Panc1 (cell line): ENCODE results near the gene NPR2. TPM values are rescaled to one million over a fixed set of nuclear protein-coding genes. Genes with fewer than 3 reads are reported as not detected.
A peak's percentile ranks its signal among the peaks of the same experiment; 100 is the strongest.

ENCODE experiments used
- ATAC-seq: fragments of 200-7000 bp; cut with Tn5 transposase; 2 replicates; pipeline ENCODE4 v1.9.1; 2020; ENCODE audit warnings: mild to moderate bottlenecking, moderate library complexity
- BruUV-seq: library from RNA; stranded (reverse); fragments of 400-500 nt; replicated peaks from 2 replicates; lab custom pipeline; 2021; lab: Mats Ljungman, UMichigan
- CTCF ChIA-PET: fragments of 300-600 bp; sonication (Branson Sonifier 250); formaldehyde crosslinking; loops from one replicate; lab custom pipeline; 2022; ENCODE audit warnings: antibody characterized with exemption; lab: Charles Lee
- POLR2A ChIA-PET: fragments of 300-600 bp; sonication (Branson Sonifier 250); formaldehyde crosslinking; loops from one replicate; lab custom pipeline; 2022; ENCODE audit warnings: antibody characterized with exemption; lab: Charles Lee
- DNase-seq: peaks from one replicate; pipeline ENCODE4 v3.0.0-alpha.2; 2010; ENCODE audit warnings: low read depth, low spot score
- H3K27ac ChIP-seq: 2 replicates; pipeline ENCODE4 v1.5.1; 2011; ENCODE audit warnings: mild to moderate bottlenecking, low read length, inconsistent platforms
- H3K27me3 ChIP-seq: fragments of 200-500 bp; sonication (Bioruptor generic); 2 replicates; pipeline ENCODE4 v1.6.0; 2014; ENCODE audit warnings: low read length, inconsistent platforms; ENCODE audit not compliant: control insufficient read depth, insufficient read depth
- H3K36me3 ChIP-seq: fragments of 200-500 bp; sonication (Bioruptor generic); 2 replicates; pipeline ENCODE4 v1.5.1; 2014; ENCODE audit warnings: inconsistent platforms, mild to moderate bottlenecking, low read length, moderate library complexity; ENCODE audit not compliant: control insufficient read depth, insufficient read depth
- H3K4me1 ChIP-seq: 2 replicates; pipeline ENCODE4 v1.5.1; 2011; ENCODE audit warnings: inconsistent platforms, mild to moderate bottlenecking, low read length, moderate library complexity; ENCODE audit not compliant: control insufficient read depth, insufficient read depth
- H3K4me3 ChIP-seq, 2 experiments: 2 replicates each; pipeline ENCODE4 v1.5.1; 2011 to 2012; ENCODE audit warnings: low read depth in 2 of 2, low read length in 2 of 2, mild to moderate bottlenecking in 2 of 2, inconsistent platforms in 1 of 2, moderate library complexity in 1 of 2
- H3K9me3 ChIP-seq: fragments of 200-500 bp; sonication (Bioruptor generic); 2 replicates; pipeline ENCODE4 v1.5.1; 2014; ENCODE audit warnings: low read depth, mild to moderate bottlenecking, inconsistent platforms, low read length, moderate library complexity; ENCODE audit not compliant: control insufficient read depth, insufficient read depth
- POLR2AphosphoS5 ChIP-seq: IDR thresholded peaks from 2 replicates; pipeline ENCODE4 v1.6.1; 2012; ENCODE audit warnings: mild to moderate bottlenecking, low read depth, low read length, moderate library complexity
- SIN3A ChIP-seq: IDR thresholded peaks from 2 replicates; pipeline ENCODE4 v1.6.1; 2012; ENCODE audit warnings: low read depth, mild to moderate bottlenecking, low read length, moderate library complexity, borderline replicate concordance; ENCODE audit not compliant: insufficient read depth
- TCF7L2 ChIP-seq: IDR thresholded peaks from 2 replicates; pipeline ENCODE4 v1.6.1; 2011; ENCODE audit warnings: mild to moderate bottlenecking, low read depth, low read length, inconsistent platforms
- in situ Hi-C: cut with HindIII; loops from 2 replicates; pipeline ENCODE4 v1.10.0; 2016; ENCODE audit warnings: low sequenced_read_pairs, low pct_unique_long_range_greater_than_20kb
- intact Hi-C: fragments of 100-400 bp; cut with micrococcal nuclease; formaldehyde crosslinking; loops from one replicate; pipeline ENCODE4 v1.10.0; 2022; ENCODE audit not compliant: unreplicated experiment
- total RNA-seq: library from RNA; stranded (reverse); gene quantifications from one replicate; pipeline ENCODE4 v1.2.1, GENCODE V29; 2021; ENCODE audit not compliant: unreplicated experiment
- TF ChIP-seq, protein P1 (sequence below), 2 experiments: IDR thresholded peaks; 2 replicates each; pipeline ENCODE4 v1.6.1; 2011 to 2012; ENCODE audit warnings: low read depth in 2 of 2, control low read depth in 1 of 2, low read length in 1 of 2, mild to moderate bottlenecking in 1 of 2, moderate library complexity in 1 of 2; ENCODE audit not compliant: insufficient read depth in 1 of 2
- TF ChIP-seq, protein P2 (sequence below): fragments of 450-650 bp; IDR thresholded peaks from 2 replicates; pipeline ENCODE4 v1.5.1; 2017; ENCODE audit warnings: mild to moderate bottlenecking

NPR2 gene
- total RNA-seq, 1 experiment from 2014 or later: 12.2 TPM

DNA sequence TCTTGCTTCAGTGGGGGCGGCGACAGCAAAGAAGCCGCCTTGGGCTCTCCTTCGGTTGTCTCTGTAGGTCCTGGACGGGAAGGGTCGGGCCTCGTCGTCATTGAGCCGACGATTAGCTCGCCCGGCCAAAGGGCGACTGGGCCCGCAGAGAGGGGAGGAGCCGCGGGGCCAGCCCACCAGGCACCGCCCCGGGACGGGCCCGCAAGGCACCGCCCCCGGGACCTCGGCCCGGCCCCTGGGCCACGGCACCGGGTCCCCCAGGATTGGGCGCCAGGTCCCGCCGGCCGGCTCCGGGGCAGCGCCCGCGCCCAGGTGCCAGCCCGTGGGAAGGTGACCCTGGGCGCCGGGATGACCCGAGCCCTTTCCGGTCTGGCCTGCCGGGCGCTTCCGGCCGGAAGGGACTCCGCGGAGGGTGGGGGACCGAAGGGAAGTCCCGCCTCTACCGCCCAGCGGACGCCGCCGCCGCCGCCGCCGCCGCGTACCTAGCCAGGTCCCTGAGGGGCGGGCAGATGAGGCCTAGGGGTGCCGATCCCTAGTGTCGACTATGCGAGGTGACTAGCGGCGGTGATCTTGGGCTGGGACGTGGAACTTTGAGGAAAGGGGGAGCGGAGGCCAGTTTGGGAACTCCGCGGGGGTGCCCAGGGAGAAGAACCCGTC, 42.4 kb upstream of the NPR2 start, which contains the start of the genes GBA2 and RGP1:
Gene GBA2, minus strand, starts transcription at position 371 of the 657 bp plus-strand sequence. CDS start 524 bp downstream, outside the sequence.
Gene RGP1, plus strand, starts transcription at position 430 of the 657 bp plus-strand sequence. CDS start 469 bp downstream, outside the sequence.
- BruUV-seq: no TSS peak
- peak within 1 kb of the TSS; percentile 95 to 96 for H3K4me3 ChIP-seq
- TF ChIP-seq, protein P1, sequence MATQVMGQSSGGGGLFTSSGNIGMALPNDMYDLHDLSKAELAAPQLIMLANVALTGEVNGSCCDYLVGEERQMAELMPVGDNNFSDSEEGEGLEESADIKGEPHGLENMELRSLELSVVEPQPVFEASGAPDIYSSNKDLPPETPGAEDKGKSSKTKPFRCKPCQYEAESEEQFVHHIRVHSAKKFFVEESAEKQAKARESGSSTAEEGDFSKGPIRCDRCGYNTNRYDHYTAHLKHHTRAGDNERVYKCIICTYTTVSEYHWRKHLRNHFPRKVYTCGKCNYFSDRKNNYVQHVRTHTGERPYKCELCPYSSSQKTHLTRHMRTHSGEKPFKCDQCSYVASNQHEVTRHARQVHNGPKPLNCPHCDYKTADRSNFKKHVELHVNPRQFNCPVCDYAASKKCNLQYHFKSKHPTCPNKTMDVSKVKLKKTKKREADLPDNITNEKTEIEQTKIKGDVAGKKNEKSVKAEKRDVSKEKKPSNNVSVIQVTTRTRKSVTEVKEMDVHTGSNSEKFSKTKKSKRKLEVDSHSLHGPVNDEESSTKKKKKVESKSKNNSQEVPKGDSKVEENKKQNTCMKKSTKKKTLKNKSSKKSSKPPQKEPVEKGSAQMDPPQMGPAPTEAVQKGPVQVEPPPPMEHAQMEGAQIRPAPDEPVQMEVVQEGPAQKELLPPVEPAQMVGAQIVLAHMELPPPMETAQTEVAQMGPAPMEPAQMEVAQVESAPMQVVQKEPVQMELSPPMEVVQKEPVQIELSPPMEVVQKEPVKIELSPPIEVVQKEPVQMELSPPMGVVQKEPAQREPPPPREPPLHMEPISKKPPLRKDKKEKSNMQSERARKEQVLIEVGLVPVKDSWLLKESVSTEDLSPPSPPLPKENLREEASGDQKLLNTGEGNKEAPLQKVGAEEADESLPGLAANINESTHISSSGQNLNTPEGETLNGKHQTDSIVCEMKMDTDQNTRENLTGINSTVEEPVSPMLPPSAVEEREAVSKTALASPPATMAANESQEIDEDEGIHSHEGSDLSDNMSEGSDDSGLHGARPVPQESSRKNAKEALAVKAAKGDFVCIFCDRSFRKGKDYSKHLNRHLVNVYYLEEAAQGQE (IDR thresholded peaks at IDR 0.05; ENCODE audit: insufficient read depth in 1 of 2, low read depth in 2 of 2, low read length in 1 of 2): no peak
- TF ChIP-seq SIN3A (peak; percentile 95; the same call in 1 of the 2 replicates), POLR2AphosphoS5 (peak; percentile 86)
- TF ChIP-seq, protein P2, sequence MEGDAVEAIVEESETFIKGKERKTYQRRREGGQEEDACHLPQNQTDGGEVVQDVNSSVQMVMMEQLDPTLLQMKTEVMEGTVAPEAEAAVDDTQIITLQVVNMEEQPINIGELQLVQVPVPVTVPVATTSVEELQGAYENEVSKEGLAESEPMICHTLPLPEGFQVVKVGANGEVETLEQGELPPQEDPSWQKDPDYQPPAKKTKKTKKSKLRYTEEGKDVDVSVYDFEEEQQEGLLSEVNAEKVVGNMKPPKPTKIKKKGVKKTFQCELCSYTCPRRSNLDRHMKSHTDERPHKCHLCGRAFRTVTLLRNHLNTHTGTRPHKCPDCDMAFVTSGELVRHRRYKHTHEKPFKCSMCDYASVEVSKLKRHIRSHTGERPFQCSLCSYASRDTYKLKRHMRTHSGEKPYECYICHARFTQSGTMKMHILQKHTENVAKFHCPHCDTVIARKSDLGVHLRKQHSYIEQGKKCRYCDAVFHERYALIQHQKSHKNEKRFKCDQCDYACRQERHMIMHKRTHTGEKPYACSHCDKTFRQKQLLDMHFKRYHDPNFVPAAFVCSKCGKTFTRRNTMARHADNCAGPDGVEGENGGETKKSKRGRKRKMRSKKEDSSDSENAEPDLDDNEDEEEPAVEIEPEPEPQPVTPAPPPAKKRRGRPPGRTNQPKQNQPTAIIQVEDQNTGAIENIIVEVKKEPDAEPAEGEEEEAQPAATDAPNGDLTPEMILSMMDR: no peak
- POLR2A ChIA-PET: no interaction called here
- H3K27ac ChIP-seq: peak within 1 kb of the TSS; percentile 94
- no peaks in the 10 kb centered on the region for H3K9me3 ChIP-seq
- CTCF ChIA-PET: interaction anchor here (0.6 to 1.7 kb wide), 3 partner anchors 12 to 21 kb away, joined by 3 to 5 read pairs (median 4); no protein-coding TSS in a partner anchor
- intact Hi-C loops (no loop called here), in situ Hi-C loops (no loop called here)
- H3K27me3 ChIP-seq: no peaks in the 10 kb centered on the region
- peaks cover 3% of the 10 kb centered on the region for H3K36me3 ChIP-seq
- DNase-seq (no peak), ATAC-seq (peak; percentile 96)
- peaks cover 22% of the 10 kb centered on the region; the same call in 1 of the 2 replicates for H3K4me1 ChIP-seq

DNA sequence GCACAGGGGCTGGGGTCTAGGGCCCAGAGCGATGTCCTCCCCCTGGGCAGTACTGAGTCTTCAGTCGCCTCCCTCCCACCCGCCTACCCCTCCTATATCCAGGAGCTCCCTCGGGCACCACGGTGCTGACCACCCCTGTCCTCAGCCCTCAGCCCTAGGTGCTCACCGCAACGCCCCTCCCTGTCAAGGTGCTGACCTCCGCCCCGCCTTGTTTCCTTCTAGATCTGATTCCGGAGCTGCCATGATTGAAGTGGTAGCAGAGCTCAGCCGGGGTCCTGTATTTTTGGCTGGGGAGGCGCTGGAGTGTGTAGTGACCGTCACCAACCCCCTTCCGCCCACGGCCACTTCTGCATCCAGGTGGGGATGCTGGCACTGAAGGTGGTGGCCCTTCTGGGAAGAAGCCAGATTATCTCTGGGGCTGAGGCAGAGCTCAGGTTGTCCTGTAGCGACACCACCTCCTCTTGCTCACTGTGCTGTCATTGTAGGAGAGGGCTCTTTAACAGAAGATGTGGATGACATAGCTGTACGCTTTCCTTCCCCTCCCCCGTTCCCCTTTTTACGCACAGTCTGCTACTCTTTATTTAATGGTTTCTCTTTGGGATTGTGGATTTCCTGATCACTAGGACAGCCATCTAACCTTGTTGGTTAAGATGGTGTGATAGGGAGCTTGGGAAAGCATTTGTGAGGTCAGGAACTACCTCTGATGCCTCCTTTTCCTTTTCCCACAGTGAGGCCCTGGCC, 41.7 kb upstream of the NPR2 start:
- H3K36me3 ChIP-seq: no peaks in the 10 kb centered on the region; the same call in 1 of the 2 replicates
- DNase-seq (no peak), ATAC-seq (peak; percentile 60)
- H3K4me3 ChIP-seq: peak overlapping the region; percentile 95 to 96
- in situ Hi-C loops: no loop called here
- BruUV-seq: no TSS peak
- ChIA-PET POLR2A (interaction anchor here (0.6 kb wide), 1 partner anchor 12 kb away, joined by 5 read pairs; no protein-coding TSS in a partner anchor), CTCF (interaction anchor here (1.7 kb wide), 1 partner anchor 14 kb away, joined by 5 read pairs; no protein-coding TSS in a partner anchor)
- H3K27ac ChIP-seq: peak overlapping the region; percentile 88
- peaks cover 22% of the 10 kb centered on the region; the same call in 1 of the 2 replicates for H3K4me1 ChIP-seq
- H3K9me3 ChIP-seq: no peaks in the 10 kb centered on the region
- intact Hi-C loops: no loop called here
- TF ChIP-seq SIN3A (no peak), POLR2AphosphoS5 (no peak), TCF7L2 (no peak)
- TF ChIP-seq, protein P1 (IDR thresholded peaks at IDR 0.05; ENCODE audit: insufficient read depth in 1 of 2, low read depth in 2 of 2, low read length in 1 of 2): no peak
- TF ChIP-seq, protein P2: no peak
- no peaks in the 10 kb centered on the region for H3K27me3 ChIP-seq
